NCI-H1417 (cell line): Measurements from ENCODE around the gene REEP5.
"Not testable (repeated sequence)": the region's sequence is repeated elsewhere in the genome, so short reads cannot be mapped to it uniquely, and the experiment has no call there.

ENCODE experiments used
- DNase-seq, 3 experiments: peaks; one replicate each; lab custom pipeline; 2025; lab: John Stamatoyannopoulos, UW

REEP5 gene

GRCh38 chr5:112921833-112922817 is at the start of gene REEP5:
Gene REEP5 (minus strand): TSS chr5:112922227. CDS start chr5:112922190, 37 bp downstream.
- peak; percentile 78 to 83 (median 79) for DNase-seq

- DNase-seq = no peak
These were observed 49.2 kb upstream of the REEP5 start for GRCh38 chr5:112971276-112971675.

GRCh38 chr5:112968411-112969106 is 46.5 kb upstream of the REEP5 start:
- no peak for DNase-seq

- no peak for DNase-seq
These were observed 45.6 kb upstream of the REEP5 start for GRCh38 chr5:112967520-112968083.

- no peak for DNase-seq
These were observed 43.8 kb upstream of the REEP5 start for GRCh38 chr5:112965733-112966306.

GRCh38 chr5:112963374-112963733 is 41.3 kb upstream of the REEP5 start:
- DNase-seq = not testable (repeated sequence)

GRCh38 chr5:112960863-112961504 is 39.0 kb upstream of the REEP5 start:
- DNase-seq = no peak

GRCh38 chr5:112960315-112960714 is 38.3 kb upstream of the REEP5 start:
- no peak for DNase-seq

GRCh38 chr5:112959872-112960271 is 37.8 kb upstream of the REEP5 start:
- DNase-seq = not testable (repeated sequence)

- DNase-seq = no peak
These were observed 36.4 kb upstream of the REEP5 start for GRCh38 chr5:112958093-112959088.

- no peak for DNase-seq
These were observed 35.2 kb upstream of the REEP5 start for GRCh38 chr5:112957036-112957808.

- DNase-seq = no peak
These were observed 34.6 kb upstream of the REEP5 start for GRCh38 chr5:112956606-112957005.

GRCh38 chr5:112951124-112951702 is 29.2 kb upstream of the REEP5 start:
- DNase-seq = no peak

GRCh38 chr5:112948458-112948857 is 26.4 kb upstream of the REEP5 start:
- no peak for DNase-seq

GRCh38 chr5:112940670-112941069 is 18.6 kb upstream of the REEP5 start:
- no peak for DNase-seq

- DNase-seq = no peak
These were observed 16.3 kb upstream of the REEP5 start for GRCh38 chr5:112938286-112938685.

GRCh38 chr5:112935675-112936074 is 13.6 kb upstream of the REEP5 start:
- DNase-seq = no peak

- DNase-seq = no peak
These were observed 12.3 kb upstream of the REEP5 start for GRCh38 chr5:112934366-112934663.

- no peak for DNase-seq
These were observed 11.8 kb upstream of the REEP5 start for GRCh38 chr5:112933651-112934365.
